Activated naive CD8-positive, alpha-beta T cell (primary cell): Measurements from ENCODE around the gene CNOT10.
"Not testable (repeated sequence)": the region's sequence is repeated elsewhere in the genome, so short reads cannot be mapped to it uniquely, and the experiment has no call there.

Experiments used
- H3K27ac Mint-ChIP-seq: one replicate; pipeline ENCODE4 v1.8.0; 2021; ENCODE audit warnings: mixed read lengths
- H3K27me3 Mint-ChIP-seq: one replicate; pipeline ENCODE4 v1.8.0; 2021; ENCODE audit warnings: mixed read lengths
- H3K36me3 Mint-ChIP-seq: one replicate; pipeline ENCODE4 v1.8.0; 2021; ENCODE audit warnings: mixed read lengths
- H3K4me1 Mint-ChIP-seq: one replicate; pipeline ENCODE4 v1.8.0; 2021; ENCODE audit warnings: low read depth, mixed read lengths
- H3K4me3 Mint-ChIP-seq: one replicate; pipeline ENCODE4 v1.8.0; 2021; ENCODE audit warnings: mild to moderate bottlenecking, mixed read lengths
- H3K9me3 Mint-ChIP-seq: one replicate; pipeline ENCODE4 v1.8.0; 2021; ENCODE audit warnings: low read depth, mixed read lengths

CNOT10 gene

GRCh38 chr3:32707026-32707370 lies 22.0 kb downstream of the CNOT10 start:
- no peaks in the 10 kb centered on the region for H3K27me3 Mint-ChIP-seq
- H3K4me1 Mint-ChIP-seq, result peaks cover 33% of the 10 kb centered on the region
- H3K27ac Mint-ChIP-seq, result no peak overlapping the region
- H3K36me3 Mint-ChIP-seq, result peaks cover 20% of the 10 kb centered on the region
- H3K9me3 Mint-ChIP-seq, result no peaks in the 10 kb centered on the region
- no peak overlapping the region for H3K4me3 Mint-ChIP-seq

- no peaks in the 10 kb centered on the region for H3K27me3 Mint-ChIP-seq
- H3K4me1 Mint-ChIP-seq, result peaks cover 25% of the 10 kb centered on the region
- H3K36me3 Mint-ChIP-seq, result peaks cover 15% of the 10 kb centered on the region
- no peaks in the 10 kb centered on the region for H3K9me3 Mint-ChIP-seq
- H3K27ac Mint-ChIP-seq, result no peak overlapping the region
- H3K4me3 Mint-ChIP-seq, result no peak overlapping the region
Measured at GRCh38 chr3:32708672-32709283, 23.8 kb downstream of the CNOT10 start.

DNA sequence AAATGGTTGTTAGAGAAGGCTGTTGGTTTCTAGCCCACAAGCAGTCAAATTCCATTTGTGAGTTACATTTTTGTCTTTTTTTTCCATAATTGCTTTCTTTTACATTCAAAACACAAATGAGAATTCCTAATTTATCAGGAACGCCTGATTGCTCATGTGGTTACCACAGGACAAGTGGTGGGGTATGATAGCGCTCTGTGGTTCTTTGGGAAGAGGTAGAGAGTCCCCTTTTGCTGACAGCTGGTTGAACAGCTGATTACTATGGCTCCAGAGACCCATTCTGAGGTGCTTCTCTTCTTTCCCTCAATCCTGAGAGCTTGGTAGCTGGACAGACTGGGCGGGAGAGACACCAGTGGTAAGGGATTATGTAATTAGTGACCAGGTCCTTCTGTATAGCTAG lies 24.4 kb downstream of the CNOT10 start:
- H3K27ac Mint-ChIP-seq, result no peak overlapping the region
- H3K4me1 Mint-ChIP-seq, result peaks cover 24% of the 10 kb centered on the region
- no peaks in the 10 kb centered on the region for H3K9me3 Mint-ChIP-seq
- H3K36me3 Mint-ChIP-seq, result peaks cover 17% of the 10 kb centered on the region
- H3K4me3 Mint-ChIP-seq, result no peak overlapping the region
- H3K27me3 Mint-ChIP-seq, result no peaks in the 10 kb centered on the region

DNA sequence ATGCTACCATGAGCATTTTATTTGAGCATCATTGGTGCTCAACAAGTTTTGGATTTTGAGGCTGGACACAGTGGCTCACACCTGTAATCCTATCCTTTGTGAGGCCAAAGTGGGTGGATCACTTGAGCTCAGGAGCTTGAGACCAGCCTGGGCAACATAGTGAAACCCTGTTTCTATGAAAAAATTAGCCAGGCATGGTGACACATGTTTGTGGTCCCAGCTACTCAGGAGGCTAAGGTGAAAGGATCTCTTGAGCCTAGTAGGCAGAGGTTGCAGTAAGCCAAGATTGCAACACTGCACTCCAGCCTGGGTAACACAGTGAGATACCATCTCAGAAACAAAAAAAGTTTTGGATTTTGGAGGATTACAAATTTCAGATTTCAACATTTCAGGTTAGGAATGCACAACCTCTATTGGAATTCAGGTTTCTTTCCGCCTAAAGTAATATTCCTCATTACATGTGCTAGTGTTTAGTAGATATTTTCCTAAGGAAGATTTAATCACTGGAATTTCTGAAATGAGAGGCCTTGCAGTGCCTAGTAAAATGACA lies 27.6 kb downstream of the CNOT10 start:
- Mint-ChIP-seq H3K27me3 (no peaks in the 10 kb centered on the region), H3K4me1 (peaks cover 2% of the 10 kb centered on the region), H3K4me3 (no peak overlapping the region), H3K9me3 (no peaks in the 10 kb centered on the region), H3K36me3 (peaks cover 18% of the 10 kb centered on the region), H3K27ac (no peak overlapping the region)

- Mint-ChIP-seq H3K9me3 (no peaks in the 10 kb centered on the region), H3K4me3 (no peak overlapping the region), H3K4me1 (peaks cover 2% of the 10 kb centered on the region), H3K36me3 (peaks cover 16% of the 10 kb centered on the region), H3K27ac (no peak overlapping the region), H3K27me3 (no peaks in the 10 kb centered on the region)
Measured at GRCh38 chr3:32713181-32713580, 28.2 kb downstream of the CNOT10 start.

DNA sequence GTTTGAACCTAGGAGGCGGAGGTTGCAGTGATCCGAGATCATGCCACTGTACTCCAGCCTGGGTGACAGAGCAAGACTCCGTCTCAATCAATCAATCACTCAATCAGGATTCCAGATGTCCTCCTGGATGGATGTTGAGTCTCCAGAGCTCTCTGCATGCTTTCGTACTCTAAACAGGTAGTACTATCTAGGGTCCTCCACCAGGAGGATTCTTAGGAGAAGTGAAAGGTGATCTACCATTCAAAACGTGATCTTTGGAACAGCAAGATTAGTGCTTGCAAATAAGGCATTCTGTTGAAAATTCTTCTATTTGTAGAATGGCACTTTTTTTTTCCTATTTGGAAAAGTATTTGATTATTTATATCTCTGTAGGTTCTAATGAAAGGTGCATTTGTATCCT lies 34.3 kb downstream of the CNOT10 start:
- H3K27me3 Mint-ChIP-seq, result no peaks in the 10 kb centered on the region
- no peak overlapping the region for H3K4me3 Mint-ChIP-seq
- H3K9me3 Mint-ChIP-seq, result no peaks in the 10 kb centered on the region
- no peaks in the 10 kb centered on the region for H3K4me1 Mint-ChIP-seq
- no peak overlapping the region for H3K27ac Mint-ChIP-seq
- peaks cover 8% of the 10 kb centered on the region for H3K36me3 Mint-ChIP-seq

GRCh38 chr3:32719931-32720330 lies 34.9 kb downstream of the CNOT10 start:
- Mint-ChIP-seq H3K27ac (no peak overlapping the region), H3K4me3 (no peak overlapping the region), H3K4me1 (no peaks in the 10 kb centered on the region), H3K9me3 (no peaks in the 10 kb centered on the region), H3K27me3 (no peaks in the 10 kb centered on the region), H3K36me3 (peaks cover 8% of the 10 kb centered on the region)

- Mint-ChIP-seq H3K27ac (no peak overlapping the region), H3K27me3 (no peaks in the 10 kb centered on the region), H3K9me3 (no peaks in the 10 kb centered on the region), H3K36me3 (peaks cover 11% of the 10 kb centered on the region), H3K4me3 (no peak overlapping the region), H3K4me1 (no peaks in the 10 kb centered on the region)
Measured at GRCh38 chr3:32725721-32726120, 40.7 kb downstream of the CNOT10 start.

- Mint-ChIP-seq H3K36me3 (peaks cover 9% of the 10 kb centered on the region), H3K4me1 (no peaks in the 10 kb centered on the region), H3K9me3 (no peaks in the 10 kb centered on the region), H3K27me3 (no peaks in the 10 kb centered on the region), H3K4me3 (no peak overlapping the region), H3K27ac (no peak overlapping the region)
Measured at GRCh38 chr3:32733631-32734229, 48.7 kb downstream of the CNOT10 start.

DNA sequence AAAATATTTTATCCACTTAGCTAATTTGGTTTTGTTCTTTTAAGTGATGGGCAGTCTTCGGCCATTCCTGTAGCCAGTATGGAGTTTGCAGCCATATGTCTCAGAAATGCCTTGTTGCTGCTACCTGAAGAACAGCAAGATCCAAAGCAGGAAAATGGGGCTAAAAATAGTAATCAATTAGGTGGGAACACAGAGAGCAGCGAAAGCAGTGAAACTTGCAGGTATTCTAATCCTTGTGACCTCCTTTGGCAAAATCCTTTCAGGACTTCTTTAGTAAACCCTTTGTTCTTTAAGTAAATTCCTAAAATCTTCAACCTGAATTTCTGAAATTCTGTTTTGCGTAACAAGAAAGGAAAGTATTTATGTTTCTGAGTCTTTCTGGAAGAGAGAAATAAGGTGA lies 49.8 kb downstream of the CNOT10 start:
- H3K36me3 Mint-ChIP-seq, result peaks cover 7% of the 10 kb centered on the region
- H3K27me3 Mint-ChIP-seq, result no peaks in the 10 kb centered on the region
- H3K4me1 Mint-ChIP-seq, result no peaks in the 10 kb centered on the region
- H3K9me3 Mint-ChIP-seq, result no peaks in the 10 kb centered on the region
- H3K4me3 Mint-ChIP-seq, result no peak overlapping the region
- H3K27ac Mint-ChIP-seq, result no peak overlapping the region

DNA sequence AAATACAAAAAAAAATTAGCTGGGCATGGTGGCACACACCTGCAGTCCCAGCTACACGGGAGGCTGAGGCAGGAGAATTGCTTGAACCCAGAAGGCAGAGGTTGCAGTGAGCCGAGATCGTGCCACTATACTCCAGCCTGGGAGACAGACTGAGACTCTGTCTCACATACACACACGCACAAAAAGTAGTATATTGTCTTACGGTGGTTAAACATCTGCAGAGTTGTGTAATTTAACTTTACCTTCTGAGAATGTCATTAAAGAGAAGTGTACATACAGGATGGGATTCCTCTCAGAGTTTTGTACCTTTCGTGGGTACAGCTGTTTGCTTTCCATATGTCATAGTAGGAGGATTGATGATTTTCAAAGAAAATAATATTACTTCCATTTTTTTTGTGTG lies 58.5 kb downstream of the CNOT10 start:
- not testable (repeated sequence) for H3K4me1 Mint-ChIP-seq, H3K36me3 Mint-ChIP-seq, H3K4me3 Mint-ChIP-seq, H3K9me3 Mint-ChIP-seq, H3K27ac Mint-ChIP-seq, H3K27me3 Mint-ChIP-seq

GRCh38 chr3:32743934-32744333 lies 58.9 kb downstream of the CNOT10 start:
- Mint-ChIP-seq H3K27ac (no peak overlapping the region), H3K9me3 (no peaks in the 10 kb centered on the region), H3K27me3 (no peaks in the 10 kb centered on the region), H3K4me3 (no peak overlapping the region), H3K36me3 (peaks cover 5% of the 10 kb centered on the region), H3K4me1 (no peaks in the 10 kb centered on the region)

DNA sequence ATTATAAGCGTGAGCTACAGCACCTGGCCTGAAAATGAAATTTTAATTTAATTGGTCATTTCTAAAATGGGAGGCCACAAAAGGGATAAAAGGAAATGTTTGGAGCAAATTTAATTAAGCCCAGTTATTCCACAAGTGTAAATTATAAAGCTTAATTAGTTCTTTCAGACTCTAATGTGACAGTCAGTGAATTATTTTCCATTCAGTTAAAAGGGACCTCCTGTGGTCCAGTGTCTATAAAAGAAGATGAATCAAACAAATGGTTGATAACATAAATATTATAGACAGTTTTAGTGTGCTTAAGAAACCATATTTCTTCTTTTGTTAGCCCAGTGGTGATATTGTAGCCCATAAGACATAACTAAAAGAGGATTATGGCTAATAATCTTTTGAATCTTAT lies 66.4 kb downstream of the CNOT10 start:
- Mint-ChIP-seq H3K36me3 (peaks cover 14% of the 10 kb centered on the region), H3K9me3 (no peaks in the 10 kb centered on the region), H3K27me3 (no peaks in the 10 kb centered on the region), H3K27ac (no peak overlapping the region), H3K4me1 (peaks cover 1% of the 10 kb centered on the region), H3K4me3 (no peak overlapping the region)

DNA sequence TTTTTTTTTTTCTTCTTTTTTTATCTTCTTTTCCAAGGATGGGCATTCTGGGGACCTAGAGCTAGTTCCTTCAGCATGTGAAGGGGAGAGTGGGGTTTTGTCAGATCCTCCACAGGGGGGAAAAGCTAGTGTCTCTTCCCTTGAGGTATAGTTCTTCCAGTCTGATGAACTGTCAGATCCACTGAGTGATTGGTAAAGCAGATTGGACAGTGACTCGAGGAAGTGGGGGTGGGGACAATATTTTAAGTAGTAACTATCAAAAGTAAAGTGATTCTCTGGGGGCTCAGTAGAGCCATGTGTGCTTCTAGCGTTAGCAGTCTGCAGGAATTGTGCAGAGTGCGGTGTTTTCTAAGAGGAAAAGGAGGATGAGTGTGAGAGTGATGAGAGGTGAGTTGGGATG lies 70.8 kb downstream of the CNOT10 start:
- no peak overlapping the region for H3K4me3 Mint-ChIP-seq
- H3K9me3 Mint-ChIP-seq, result no peaks in the 10 kb centered on the region
- H3K27ac Mint-ChIP-seq, result peak overlapping the region; percentile 7
- H3K36me3 Mint-ChIP-seq, result peaks cover 14% of the 10 kb centered on the region
- no peaks in the 10 kb centered on the region for H3K27me3 Mint-ChIP-seq
- peaks cover 1% of the 10 kb centered on the region for H3K4me1 Mint-ChIP-seq

DNA sequence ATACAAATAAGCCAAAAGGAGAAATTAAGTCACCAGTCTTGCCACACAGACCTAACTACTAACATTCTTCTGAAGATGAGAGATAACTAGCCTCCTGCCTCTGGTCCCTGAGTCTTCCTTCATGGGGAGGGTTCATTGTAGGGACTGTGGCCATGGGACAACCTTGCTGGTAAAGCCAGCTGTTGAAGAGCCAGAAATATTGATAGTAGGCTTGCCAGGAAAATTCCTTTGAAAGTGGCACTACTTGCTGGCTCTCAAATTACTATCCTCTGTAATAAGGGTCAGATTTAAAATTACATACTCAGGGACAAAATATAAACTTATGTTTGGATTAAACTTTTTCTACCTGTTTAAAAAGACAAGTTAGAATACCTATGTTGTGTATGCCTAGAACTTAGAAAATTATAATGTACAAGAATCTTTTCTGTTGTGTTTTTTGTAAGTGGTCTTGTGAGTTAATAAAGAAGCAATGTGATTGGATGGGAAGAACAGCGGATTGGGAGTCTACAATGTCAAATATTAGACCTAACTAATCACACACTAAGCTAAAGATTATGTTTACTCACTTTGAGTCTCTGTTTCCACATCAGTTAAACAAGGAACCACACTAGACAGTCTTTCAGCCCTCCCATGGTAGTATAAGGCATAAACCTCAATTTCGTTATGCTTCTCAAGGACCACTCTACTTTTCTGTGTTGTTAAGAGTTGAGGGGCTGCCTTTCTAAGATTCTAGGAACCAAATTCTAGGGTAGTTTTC lies 72.8 kb downstream of the CNOT10 start:
- Mint-ChIP-seq H3K27ac (no peak overlapping the region), H3K36me3 (peaks cover 14% of the 10 kb centered on the region), H3K4me3 (no peak overlapping the region), H3K9me3 (no peaks in the 10 kb centered on the region), H3K27me3 (no peaks in the 10 kb centered on the region), H3K4me1 (peaks cover 1% of the 10 kb centered on the region)
